ENCODE data around the gene SAMD15.
"Not testable (repeated sequence)": the region's sequence is repeated elsewhere in the genome, so short reads cannot be mapped to it uniquely, and the experiment has no call there.

Gene SAMD15

DNA sequence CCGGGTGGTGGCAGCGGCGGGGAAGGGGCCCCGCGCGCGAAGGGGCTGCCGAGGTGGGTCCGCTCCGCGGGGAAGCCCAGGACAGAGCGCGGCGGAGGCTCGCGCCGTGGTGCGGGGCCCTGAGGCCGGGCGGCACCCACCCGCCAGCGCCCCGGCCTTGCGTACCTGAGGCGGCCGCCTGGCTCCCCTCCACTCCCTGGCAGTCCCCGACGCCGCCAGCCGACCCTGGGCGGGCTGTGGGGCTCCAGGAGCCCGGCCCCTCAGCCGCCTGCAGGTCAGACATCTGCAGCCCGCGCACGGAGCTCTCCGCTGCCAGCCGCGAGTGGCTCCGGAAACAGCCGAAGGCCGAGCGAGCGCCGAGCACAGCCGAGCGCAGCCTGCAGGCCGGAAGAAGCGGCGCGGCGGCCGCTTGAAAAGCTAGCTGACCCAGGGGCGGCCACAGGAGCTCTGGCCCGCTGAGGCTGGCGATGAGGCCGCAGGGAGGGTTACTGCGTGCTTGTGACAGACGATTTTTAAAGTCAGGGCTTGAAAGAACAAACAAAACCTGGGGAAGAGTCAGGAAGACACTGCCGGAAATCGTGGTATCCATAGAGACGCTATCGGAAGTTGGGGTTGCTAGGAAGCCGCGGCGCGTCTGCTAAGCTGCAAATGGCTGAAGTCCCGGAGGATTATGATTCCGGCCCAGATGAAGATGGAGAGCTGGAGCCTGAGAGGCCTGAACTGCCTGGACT lies at the start of gene SAMD15, which contains the start of gene TMED8:
Gene SAMD15 (plus strand): TSS at position 609 of the 731 bp plus-strand sequence. CDS start 40 bp downstream, at position 649.
Gene TMED8 (minus strand): TSS at position 324 of the 731 bp plus-strand sequence. CDS start 41 bp downstream, at position 283.
- DNase-seq (ENCODE audit: low read depth in 2 of 2, low spot score in 1 of 2) = peak; percentile 48 to 59

DNA sequence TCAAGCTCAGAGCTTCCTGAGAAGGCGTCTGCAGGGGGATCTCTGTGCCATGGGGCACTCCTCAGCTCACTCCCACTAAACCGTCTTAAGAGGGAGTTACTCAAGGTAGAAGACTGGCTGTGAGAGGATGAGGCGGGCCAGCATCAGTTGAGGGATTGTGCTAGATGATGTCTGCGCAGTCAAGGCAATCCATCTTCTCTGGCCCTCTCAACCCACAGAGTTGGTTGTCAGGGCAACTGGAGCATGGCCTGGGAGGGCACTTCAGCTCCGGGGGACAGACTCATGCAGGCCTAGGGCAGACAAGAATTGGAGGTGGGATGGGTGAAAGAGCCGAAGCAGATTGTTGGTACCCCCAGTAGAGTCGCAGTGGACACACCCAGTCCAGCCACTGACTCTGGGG lies 47.3 kb upstream of the SAMD15 start:
- DNase-seq (ENCODE audit: low read depth in 2 of 2, low spot score in 1 of 2) = no peak

DNA sequence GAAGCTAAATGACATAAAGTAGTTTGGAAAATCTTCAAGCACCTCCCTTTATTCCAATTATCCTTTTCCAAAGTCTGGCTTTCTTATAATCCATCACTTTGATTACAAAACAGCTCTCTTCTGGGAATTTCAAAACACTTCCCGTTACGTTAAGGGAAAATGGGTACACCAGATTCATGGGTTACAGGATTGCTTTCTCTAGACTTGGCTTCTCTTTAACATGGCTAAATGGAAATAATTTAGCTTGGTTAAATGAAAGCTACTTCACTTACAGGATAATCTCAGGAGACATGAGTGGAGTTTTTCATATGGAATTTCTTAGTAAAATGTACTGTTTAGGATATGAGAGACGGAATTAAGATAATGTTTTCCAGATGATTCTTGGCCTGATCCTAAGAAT lies 41.6 kb upstream of the SAMD15 start:
- DNase-seq (ENCODE audit: low read depth in 2 of 2, low spot score in 1 of 2) = no peak

DNA sequence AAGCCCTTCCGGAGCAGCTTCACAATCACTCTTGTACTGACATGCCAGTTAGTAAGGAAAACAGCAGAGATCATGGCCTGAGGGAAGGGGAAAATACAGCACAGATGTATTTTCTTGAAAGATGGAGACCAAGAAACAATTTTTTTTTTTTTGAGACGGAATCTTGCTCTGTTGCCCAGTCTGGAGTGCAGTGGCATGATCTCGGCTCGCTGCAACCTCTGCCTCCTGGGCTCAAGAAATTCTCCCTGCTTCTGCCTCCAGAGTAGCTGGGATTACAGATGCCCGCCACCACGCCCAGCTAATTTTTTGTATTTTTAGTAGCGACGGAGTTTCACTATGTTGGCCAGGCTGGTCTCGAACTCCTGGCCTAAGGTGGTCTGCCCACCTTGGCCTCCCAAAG lies 39.9 kb upstream of the SAMD15 start:
- DNase-seq (ENCODE audit: low read depth in 2 of 2, low spot score in 1 of 2) = not testable (repeated sequence)

DNA sequence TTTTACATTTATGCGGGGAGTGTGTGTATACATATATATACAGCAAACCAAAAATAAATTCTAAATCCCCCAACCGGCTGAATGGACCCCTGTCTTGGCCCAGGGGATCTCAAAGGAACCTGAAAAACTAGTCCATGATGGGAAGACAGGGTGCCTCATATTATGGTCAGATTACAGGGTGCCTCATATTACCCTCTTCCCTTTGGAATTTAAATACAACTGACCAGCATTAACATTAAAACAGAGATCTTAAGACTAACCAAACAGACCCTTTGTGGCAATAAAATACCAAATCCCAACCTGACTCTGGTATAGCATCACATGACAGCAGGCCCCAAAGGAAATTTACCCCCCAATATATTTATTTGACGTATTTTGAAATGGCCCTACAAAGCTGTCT lies 39.3 kb upstream of the SAMD15 start:
- no peak for DNase-seq (ENCODE audit: low read depth in 2 of 2, low spot score in 1 of 2)

DNA sequence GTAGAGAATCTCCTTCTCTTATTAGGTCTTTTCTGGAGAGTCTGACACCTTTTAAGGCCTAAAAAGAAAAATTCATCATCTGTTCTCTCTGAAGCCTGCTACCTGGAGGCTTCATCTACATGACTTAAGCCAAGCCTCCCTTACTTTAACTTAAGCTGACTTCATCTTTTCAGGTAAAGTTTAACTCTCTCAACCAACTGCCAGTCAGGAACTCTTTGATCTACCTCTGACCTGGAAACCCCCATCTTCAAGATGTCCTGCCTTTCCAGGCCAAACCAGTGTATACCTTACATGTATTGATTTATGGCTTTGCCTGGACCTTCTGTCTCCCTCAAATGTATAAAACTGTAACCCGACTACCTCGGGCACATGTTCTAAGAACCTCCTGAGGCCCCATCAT lies 38.9 kb upstream of the SAMD15 start:
- no peak for DNase-seq (ENCODE audit: low read depth in 2 of 2, low spot score in 1 of 2)

DNA sequence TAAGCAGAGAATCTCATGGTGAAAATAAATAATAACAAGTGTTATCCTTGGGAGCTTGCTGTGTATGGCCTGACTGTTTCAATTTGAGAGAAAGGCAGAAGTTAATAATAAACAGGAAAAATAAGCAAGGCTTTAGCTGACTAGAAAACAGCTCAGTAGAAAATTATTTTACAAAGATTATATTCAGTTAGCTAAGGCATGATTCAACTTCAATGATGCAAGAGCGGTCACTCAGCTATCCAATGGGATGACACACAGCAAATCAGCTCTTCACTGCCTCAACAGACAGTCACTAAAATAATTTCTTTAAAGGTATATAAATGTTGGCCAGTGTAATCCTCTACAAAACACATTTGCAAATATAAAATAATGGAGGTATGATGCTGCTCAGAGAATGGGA lies 37.8 kb upstream of the SAMD15 start:
- DNase-seq (ENCODE audit: low read depth in 2 of 2, low spot score in 1 of 2) = no peak

DNA sequence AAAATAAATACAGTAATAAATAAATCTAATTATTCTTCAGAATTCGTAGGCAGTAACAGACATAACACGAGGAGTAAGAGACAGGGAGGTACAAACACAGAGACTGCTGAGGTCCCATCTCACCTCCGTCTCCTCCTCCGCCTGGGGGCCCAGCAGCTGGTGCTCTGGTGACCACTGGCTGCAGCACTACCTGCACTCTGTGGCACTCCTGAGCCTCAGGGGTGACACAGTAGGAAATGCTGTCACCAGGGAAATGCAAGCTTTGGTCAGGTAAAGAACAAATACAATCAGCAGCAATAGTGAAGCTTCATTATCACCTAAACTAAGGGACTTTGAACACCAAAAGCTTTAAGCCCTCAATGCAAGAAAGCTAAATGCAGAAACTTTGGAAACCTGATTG lies 36.8 kb upstream of the SAMD15 start:
- no peak for DNase-seq (ENCODE audit: low read depth in 2 of 2, low spot score in 1 of 2)

DNA sequence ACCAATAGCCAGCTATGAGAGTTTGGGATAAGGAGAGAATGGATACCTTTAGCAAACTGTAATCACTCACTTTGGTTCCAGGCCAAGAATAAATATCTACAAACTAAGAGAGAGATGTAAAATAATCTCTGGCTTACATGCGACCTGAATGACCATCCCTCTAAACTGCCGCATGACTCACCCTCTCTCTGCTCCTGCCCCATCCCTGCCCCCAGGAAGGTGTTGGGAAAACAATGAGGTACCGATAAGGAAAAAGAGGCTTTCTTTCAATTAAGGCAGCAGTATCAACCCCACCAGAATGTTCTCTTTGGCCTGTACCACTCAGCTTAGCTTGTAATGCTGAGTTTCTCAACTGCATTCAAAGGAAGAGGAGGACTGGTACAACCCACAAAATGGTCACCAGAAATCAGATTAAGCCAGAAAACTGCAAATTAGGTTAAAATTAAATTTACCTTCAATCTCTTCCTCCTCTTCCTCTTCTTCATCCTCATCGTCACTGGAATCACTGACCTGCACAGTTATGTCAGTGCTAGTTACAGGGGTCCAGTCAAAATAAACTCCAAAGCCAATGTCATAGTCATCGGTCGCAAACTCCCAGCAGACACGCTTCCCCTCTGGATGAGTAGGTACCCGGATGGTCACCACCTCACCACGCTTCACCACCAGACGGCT lies 34.3 kb upstream of the SAMD15 start:
- DNase-seq (ENCODE audit: low read depth in 2 of 2, low spot score in 1 of 2) = no peak

DNA sequence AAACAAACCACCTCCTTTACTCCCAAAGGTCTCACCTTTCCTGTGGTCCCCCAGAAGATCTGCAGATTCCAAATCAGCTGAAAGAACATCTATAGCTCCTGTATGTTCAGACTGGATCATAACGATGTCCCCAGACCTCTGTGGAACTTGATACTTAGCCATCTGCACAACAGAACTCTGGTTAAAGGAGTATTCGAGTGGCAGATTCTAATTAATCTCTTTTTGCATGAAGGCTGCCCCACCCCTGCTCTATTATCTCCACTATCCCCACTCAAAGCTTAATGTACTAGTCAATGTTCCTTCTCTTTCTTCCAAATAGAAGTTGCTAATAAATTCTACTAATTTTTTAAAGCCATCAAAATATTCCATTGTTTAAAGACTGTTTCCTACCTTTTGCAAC lies 33.5 kb upstream of the SAMD15 start:
- no peak for DNase-seq (ENCODE audit: low read depth in 2 of 2, low spot score in 1 of 2)

DNA sequence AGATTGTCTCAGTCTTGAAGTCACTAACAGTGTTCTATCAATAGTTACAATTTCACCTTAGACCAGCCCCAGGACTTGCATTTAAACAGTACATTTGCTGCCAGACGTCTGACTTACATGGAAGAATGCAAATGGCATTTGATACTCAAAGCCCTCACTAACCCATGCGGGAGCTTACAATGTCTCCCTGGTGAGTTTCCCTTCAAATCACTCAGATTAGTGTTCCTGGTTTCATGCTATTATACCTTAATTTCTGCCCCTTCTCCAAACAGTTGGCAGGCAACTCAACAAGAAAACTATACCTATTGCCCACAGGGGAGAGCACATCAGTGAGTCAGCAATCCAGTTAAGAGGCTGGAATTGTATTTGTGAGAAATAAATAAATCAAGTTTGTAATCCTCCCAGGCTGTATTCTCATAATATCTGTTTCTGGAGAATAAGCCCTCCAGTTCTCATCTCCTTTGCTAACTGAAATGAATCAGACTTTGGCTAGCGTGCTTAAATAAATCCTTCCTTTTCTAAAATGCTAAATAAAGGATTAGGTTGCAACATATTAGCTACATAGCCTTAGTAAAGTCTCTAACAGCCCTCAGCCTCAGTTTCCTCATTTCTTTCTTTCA lies 32.7 kb upstream of the SAMD15 start:
- no peak for DNase-seq (ENCODE audit: low read depth in 2 of 2, low spot score in 1 of 2)

DNA sequence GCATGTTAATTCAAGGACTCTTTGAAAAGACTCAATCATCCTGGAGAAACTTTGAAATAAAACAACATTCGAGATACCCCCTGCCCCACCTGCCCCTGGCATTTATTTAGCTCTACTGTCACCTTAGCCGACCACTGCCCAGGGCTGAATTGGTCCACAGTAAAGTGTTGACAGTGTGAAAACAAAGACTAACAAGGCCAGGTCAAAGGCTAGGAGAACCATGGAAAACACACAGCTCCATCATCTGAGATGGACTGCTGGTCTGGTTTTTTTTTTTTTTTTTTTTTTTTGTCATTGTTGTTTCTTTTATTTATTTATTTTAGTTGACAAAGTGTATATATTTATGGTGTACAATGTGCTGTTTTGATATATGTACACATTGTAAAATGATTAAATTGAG lies 30.7 kb upstream of the SAMD15 start:
- DNase-seq (ENCODE audit: low read depth in 2 of 2, low spot score in 1 of 2) = no peak

DNA sequence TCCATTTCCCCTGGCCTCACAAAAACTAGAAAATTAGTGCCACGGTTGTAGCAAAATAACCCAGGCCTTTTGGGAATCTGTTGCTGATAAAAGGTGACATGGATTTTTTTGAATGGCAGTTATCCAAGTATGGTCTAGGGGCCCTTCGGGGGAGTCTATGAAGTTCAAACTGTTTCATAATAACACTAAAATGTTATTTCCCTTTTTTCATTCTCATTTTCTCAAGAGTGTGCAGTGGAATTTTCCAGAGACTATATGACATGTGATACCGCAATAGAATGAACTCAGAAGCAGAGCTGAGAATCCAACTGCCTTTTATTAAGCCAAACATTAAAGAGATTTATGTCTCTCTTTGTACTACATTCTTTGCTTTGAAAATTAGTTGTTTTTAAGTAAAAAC lies 29.4 kb upstream of the SAMD15 start:
- no peak for DNase-seq (ENCODE audit: low read depth in 2 of 2, low spot score in 1 of 2)

DNA sequence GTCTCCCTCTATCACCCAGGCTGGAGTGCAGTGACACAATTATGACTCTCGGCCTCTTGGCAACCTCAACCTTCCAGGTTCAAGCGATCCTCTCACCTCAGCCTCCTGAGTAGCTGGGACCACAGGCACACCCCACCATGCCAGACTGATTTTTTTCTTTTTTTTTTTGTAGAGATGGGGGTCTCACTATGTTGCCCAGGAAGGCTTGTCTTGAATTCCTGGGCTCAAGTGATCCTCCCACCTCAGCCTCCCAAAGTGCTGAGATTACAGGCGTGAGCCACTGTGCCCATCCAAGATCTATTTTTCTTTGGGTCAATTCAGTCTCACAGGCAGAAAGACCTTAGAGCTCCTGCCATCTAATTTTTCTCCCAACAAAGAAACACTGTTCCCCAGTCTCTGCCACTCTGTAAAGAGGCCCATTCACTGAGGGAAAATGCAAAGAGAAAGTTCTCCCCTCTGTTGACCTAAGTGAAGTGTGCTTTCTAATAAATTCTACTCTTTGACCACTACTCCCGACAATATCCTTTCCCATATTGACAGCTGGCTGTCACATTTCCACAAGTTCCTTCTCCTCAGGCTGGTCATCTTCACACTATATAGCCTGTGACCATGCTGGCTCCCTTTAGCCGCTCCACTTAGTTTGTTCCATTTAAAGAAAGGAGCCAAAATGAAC lies 23.6 kb upstream of the SAMD15 start:
- no peak for DNase-seq (ENCODE audit: low read depth in 2 of 2, low spot score in 1 of 2)

DNA sequence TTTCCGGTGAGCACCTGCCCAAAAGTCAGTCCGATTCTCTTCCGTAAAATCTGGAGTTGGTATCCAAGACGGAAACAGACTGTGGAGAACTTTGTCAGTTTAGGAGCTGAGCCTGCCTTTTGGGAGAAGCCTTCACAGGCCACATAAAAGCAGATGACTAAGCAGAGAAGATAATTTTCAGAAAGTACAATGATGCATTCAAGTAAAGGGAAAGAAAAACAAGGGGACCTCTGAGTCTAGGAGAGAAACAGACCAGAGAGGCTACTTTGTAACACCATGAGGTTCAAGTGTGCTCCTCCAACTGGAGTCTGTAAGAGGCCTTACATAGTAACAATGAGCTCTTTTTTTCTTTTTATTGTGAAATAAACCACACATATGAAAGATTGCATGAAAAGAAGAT lies 21.4 kb upstream of the SAMD15 start:
- DNase-seq (ENCODE audit: low read depth in 2 of 2, low spot score in 1 of 2) = no peak

DNA sequence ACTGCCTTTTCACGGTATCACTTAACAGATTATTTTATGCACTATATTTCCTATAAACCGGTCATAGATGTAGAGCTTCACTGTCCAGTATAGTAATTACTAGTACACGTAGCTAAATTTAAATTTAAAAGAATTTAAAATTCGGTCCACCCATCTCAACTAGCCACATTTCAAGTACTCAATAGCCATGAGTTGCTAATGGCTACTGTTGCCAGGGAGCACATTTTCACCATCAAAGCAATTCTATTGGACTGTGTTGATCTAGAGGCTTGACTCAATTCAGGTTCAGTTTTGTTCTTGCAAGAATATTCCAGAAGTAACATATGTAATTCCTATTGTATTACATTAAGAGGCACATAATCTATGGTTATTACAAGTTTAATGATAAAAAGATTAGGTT lies 20.3 kb upstream of the SAMD15 start:
- no peak for DNase-seq (ENCODE audit: low read depth in 2 of 2, low spot score in 1 of 2)

DNA sequence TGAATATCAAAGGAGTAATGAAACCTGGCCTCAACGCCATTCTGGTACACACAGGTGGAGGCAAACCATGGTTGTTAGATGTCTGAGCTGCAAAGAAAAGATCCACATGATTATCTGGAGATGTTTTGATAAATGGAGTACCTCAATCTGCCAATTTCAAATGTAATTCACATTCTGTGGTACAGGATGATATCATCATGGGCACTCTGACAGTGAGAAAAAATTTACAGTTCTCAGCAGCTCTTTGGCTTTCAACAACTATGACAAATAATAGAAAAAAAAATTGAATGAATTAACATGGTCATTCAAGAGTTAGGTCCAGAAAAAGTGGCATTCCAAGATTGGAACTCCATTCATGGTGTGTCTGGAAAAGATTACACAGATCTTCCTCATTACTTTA lies 17.6 kb upstream of the SAMD15 start:
- DNase-seq (ENCODE audit: low read depth in 2 of 2, low spot score in 1 of 2) = no peak

DNA sequence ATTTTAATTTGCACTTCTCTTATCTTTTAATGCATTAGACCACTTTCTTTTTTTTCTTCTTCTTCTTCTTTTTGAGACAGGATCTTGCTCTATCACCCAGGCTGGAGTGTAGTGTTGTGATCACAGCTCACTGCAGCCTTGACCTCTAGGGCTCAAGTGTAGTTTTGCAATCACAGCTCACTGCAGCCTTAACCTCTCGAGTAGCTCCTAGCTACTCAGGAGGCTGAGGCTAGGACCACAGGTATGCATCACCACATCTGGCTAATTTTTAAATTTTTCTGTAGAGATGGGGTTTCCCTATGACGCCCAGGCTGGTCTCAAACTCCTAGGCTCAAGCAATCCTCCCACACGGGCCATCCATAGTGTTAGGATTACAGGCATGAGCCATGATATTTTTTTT lies 13.0 kb upstream of the SAMD15 start:
- no peak for DNase-seq (ENCODE audit: low read depth in 2 of 2, low spot score in 1 of 2)

DNA sequence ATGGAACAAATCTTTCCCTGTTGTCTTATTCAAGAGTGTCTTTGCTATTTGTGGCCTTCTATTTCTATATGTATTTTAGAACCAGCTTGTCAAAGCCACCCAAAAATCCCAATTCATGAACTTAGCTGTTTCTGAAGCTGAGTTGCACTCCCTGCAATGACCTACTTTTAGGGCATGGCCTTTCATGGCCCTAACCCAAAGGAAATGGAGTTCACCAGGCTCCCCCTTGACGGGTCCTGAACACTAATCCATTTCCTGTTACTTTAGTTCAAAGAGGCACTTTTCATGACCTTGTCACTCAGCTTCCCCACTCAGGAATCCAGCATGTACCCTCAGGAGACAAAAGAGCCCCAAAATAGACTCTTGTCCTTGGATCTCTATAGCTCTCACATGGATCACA lies 7.9 kb upstream of the SAMD15 start:
- no peak for DNase-seq (ENCODE audit: low read depth in 2 of 2, low spot score in 1 of 2)

DNA sequence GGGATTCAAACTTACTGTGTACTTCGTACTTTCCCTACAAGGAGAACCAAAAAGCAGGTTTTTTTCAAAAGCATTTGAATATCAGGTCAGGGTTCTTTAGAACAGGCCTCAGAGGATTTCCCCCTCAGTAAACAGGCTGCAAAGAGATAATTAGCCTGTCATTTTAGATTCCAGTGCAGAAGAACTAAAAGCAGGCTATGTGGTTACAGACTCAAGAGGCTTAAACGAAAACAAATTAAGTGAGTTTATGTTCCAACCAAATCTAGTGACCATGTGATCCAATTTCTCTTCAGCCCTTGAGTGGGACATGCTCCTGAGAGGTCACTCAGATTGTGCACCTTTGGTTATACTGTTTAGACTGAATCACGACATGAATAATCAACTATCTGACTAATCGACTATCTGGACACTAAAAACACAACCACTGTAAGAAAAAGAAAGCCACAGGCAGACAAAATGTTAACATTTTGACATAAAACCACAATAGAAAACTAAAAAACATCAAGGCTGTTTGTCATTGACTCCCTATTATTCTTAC lies 4.8 kb upstream of the SAMD15 start:
- no peak for DNase-seq (ENCODE audit: low read depth in 2 of 2, low spot score in 1 of 2)

DNA sequence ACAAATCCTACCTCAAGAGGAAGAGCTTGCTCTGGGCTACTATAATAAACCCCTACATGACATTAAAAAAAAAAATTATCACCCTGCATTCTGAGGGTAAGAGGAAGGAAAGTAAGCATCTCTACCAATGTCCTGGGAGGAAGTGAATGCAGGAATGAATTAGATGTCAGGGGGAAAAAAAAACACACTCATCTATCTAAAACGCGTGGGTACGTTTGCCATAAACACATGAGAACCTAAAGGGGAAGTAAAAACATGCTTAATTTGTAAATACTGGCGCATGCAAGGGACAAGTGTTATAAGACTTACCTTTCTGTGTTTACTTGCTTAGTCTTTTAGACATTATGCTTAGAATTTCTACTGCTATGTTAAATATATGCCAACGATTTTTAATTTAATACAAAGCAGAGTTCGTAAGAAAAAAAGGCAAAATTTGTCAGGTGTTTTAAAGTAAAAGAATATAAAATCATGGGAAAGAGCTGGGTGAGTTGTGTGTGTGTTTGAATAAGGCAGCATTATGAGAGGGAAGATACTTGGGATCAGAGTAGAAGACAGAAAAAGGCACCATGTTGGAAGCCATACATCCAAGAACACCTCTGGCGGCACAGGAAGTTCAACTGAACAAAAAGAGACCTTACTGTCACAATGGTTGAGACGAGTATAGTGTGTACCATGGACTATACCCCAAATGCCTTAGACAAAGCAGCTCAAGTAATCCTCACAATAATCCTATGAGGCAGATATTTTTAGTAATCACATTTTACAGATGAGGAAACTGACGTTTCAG lies 1.8 kb upstream of the SAMD15 start:
- no peak for DNase-seq (ENCODE audit: low read depth in 2 of 2, low spot score in 1 of 2)

Measured in stimulated activated CD8-positive, alpha-beta memory T cell treated with anti-CD3 and anti-CD28 coated beads, Interleukin-4, amount 100 ng/mL, for 4 hours (primary cell).